Measurements from ENCODE around the gene ICAM5. TPM values are rescaled to one million over a fixed set of nuclear protein-coding genes. Genes with fewer than 3 reads are reported as not detected.

Gene ICAM5
- total RNA-seq, 1 donor from 2014 or later, result 6.1 TPM

DNA sequence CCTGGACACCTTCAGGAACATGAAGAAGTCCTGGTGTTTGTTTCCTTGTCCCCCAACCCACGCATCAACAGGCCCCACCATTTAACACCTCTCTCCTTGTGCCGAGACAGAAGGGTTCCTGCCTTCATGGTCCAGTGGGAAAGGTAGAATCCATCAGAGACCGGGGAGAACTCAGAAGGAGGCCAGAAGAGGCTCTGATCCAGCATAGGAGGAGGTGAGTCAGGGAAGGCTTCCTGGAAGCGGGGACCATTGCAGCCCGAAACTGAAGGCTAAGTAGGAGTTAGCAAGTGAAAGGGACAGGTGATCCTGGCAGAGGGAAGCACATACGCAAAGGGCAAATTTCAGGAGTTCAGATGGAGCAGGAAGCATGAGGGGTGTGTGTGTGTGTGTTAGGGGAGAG is 49.2 kb downstream of the ICAM5 start:
- FAIRE-seq, result no peak
- DNase-seq (ENCODE audit: low spot score in 2 of 2), result no peak

DNA sequence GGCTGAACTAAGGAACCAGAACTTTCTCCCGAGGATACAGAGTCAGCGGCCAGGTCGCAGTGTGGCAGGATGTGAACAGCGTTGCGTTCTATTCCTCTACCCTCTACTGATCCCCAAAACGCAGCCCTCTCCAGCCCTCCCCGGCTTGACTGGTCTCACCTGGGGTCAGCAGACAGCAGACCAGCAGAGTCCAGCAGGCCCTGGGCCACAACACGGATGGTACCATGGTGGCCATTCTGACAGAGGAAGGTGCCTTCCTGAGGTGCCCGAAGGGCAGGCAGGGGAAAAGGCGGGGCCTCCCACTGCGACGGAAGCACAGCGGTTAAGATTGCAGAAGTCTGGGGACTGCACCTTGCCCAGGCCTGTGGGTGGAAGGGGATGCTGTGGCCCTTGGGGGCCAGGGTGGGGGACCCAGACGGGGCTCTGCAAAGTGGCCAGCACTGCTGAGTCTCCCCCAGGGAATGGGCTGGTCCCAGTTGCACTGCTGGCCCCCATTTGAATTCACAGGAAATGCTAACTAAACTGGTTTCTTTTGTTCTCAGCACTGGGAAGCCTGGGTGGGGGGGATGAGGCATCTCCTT is 49.7 kb downstream of the ICAM5 start, which contains the start of gene ICAM3:
ICAM3 (minus strand) TSS at position 245 of the 581 bp plus-strand sequence; CDS start at position 235, 10 bp downstream.
- DNase-seq (ENCODE audit: low spot score in 2 of 2) (no peak), FAIRE-seq (no peak)

DNA sequence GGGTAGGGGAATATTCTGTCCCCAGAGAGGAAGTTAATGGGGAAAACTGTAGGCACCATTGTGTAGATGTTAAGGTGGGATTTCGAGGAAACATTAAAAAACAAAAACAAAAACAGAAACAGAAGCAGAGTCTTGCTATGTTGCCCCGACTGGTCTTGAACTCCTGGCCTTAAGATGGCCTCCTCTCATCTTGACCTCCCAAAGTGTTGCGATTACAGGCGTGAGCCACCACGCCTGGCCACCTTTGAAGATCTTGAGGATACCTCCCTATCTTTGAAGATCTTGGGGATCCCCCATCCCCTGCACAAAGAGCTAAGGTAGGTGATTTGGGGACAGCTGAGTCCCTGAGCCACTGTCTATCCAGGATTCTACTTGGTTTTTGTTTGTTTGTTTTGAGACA is 50.2 kb downstream of the ICAM5 start:
- no peak for FAIRE-seq
- no peak for DNase-seq (ENCODE audit: low spot score in 2 of 2)

DNA sequence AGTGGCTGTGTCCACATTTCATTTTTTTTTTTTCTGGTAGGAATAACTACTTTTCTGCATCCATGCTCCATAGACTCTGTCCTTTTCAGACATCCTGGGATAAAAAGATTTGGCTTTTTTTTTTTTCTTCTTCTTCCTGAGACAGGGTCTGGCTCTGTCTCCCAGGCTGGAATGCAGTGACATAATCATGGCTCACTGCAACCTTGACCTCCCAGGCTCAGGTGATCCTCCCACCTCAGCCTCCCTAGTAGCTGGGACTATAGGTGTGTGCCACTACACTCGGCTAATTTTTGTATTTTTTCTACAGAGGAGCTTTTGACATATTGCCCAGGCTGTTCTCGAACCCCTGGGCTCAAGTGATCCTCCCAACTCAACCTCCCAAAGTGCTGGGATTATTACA is 53.7 kb downstream of the ICAM5 start:
- DNase-seq (ENCODE audit: low spot score in 2 of 2) (no peak), FAIRE-seq (no peak)

DNA sequence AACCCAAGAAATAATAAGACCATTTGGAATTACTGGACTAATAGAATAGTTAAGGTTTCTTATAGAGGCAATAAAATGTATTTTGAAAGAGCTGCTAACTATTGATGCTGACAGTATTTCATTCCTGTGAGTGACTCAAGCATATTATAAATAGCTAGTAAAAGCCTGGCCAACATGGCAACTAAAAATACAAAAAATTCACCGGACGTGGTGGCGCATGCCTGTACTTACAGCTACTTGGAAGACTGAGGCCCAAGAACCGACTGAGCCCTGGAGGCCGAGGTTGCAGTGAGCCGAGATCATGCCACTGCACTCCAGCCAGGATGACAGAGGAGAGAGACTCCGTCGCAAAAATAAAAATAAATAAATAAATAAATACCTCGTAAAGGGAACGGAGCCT is 55.0 kb downstream of the ICAM5 start:
- no peak for FAIRE-seq
- DNase-seq (ENCODE audit: low spot score in 2 of 2), result no peak

Small RNAs within 50 kb of the gene (small RNA-seq; reads per million reads assigned to genes)
- gene AC011511.1 (not detected), gene AC011511.4 (not detected)

Other genes with a start within 250 kb of the ICAM5 start
- gene SHFL, start 203.6 kb upstream of the ICAM5 start, total RNA-seq, result 3.3 TPM
- gene ANGPTL6, start 187.3 kb upstream of the ICAM5 start, total RNA-seq, result not detected
- 15.1 TPM for gene PPAN, start 183.6 kb upstream of the ICAM5 start, total RNA-seq
- 4.1 TPM for gene P2RY11, start 178.3 kb upstream of the ICAM5 start, total RNA-seq
- 108 TPM for gene EIF3G, start 170.1 kb upstream of the ICAM5 start, total RNA-seq
- gene DNMT1, start 95.0 kb upstream of the ICAM5 start, total RNA-seq, result 28.9 TPM
- gene S1PR2, start 58.6 kb upstream of the ICAM5 start, total RNA-seq, result 2.4 TPM
- 10.2 TPM for gene MRPL4, start 37.7 kb upstream of the ICAM5 start, total RNA-seq
- 0.41 TPM for gene ICAM1, start 18.8 kb upstream of the ICAM5 start, total RNA-seq
- 0.41 TPM for gene ICAM4, start 3.0 kb upstream of the ICAM5 start, total RNA-seq
- 1.6 TPM for gene ZGLP1, start 19.9 kb downstream of the ICAM5 start, total RNA-seq
- 11.4 TPM for gene FDX2, start 26.1 kb downstream of the ICAM5 start, total RNA-seq
- 2.4 TPM for gene RAVER1, start 43.6 kb downstream of the ICAM5 start, total RNA-seq
- gene ICAM3, start 49.7 kb downstream of the ICAM5 start, total RNA-seq, result 0.82 TPM
- gene TYK2, start 90.6 kb downstream of the ICAM5 start, total RNA-seq, result 29.8 TPM
- gene CDC37, start 113.6 kb downstream of the ICAM5 start, total RNA-seq, result 44.0 TPM
- 3.3 TPM for gene PDE4A, start 130.6 kb downstream of the ICAM5 start, total RNA-seq
- gene KEAP1, start 213.4 kb downstream of the ICAM5 start, total RNA-seq, result 45.7 TPM
- gene S1PR5, start 227.5 kb downstream of the ICAM5 start, total RNA-seq, result 0.41 TPM